ENCODE measurements around the gene PRELID2. TPM values are rescaled to one million over a fixed set of nuclear protein-coding genes. Genes with fewer than 3 reads are reported as not detected.
"Not testable (repeated sequence)": the region's sequence is repeated elsewhere in the genome, so short reads cannot be mapped to it uniquely, and the experiment has no call there.

The PRELID2 gene
- polyA plus RNA-seq (ENCODE audit: low read depth in 6 of 6), result 1 to 10 TPM; 2.8 to 5.3 (median 4.2) TPM

- DNase-seq (peak; percentile 60), ATAC-seq (ENCODE audit: low read depth in 2 of 2) (peak; percentile 88 to 91)
- H3K4me1 Mint-ChIP-seq, result peaks cover 6 to 18% (median 12%) of the 10 kb centered on the region in 3 donors
- no peaks in the 10 kb centered on the region for H3K36me3 Mint-ChIP-seq
- peak within 1 kb of the TSS; percentile 72 to 90 (median 85) for H3K4me3 Mint-ChIP-seq
- H3K27me3 Mint-ChIP-seq, result peaks cover 0 to under 1% (median 0%) of the 10 kb centered on the region in 3 donors
- H3K9me3 Mint-ChIP-seq, result no peaks in the 10 kb centered on the region
- peak within 1 kb of the TSS in 5 of 6 donors; percentile 6 to 79 (median 8) for H3K27ac Mint-ChIP-seq
Measured at GRCh38 chr5:145834917-145835847, at the start of gene PRELID2. TSS of gene PRELID2 (minus strand) at chr5:145835342. CDS start at chr5:145835251, 91 bp downstream.

- H3K4me1 Mint-ChIP-seq, result no peaks in the 10 kb centered on the region
- H3K4me3 Mint-ChIP-seq, result no peak overlapping the region
- H3K9me3 Mint-ChIP-seq, result peaks cover 0 to 8% (median 2%) of the 10 kb centered on the region in 7 donors
Measured at GRCh38 chr5:145874765-145875164, 39.6 kb upstream of the PRELID2 start.

GRCh38 chr5:145872914-145873313 is 37.8 kb upstream of the PRELID2 start, which contains the start of gene GRXCR2:
TSS of gene GRXCR2 (minus strand) at chr5:145873014. CDS start at chr5:145872968, 46 bp downstream.
- H3K27me3 Mint-ChIP-seq, result peaks cover 13 to 19% (median 14%) of the 10 kb centered on the region in 3 donors
- H3K27ac Mint-ChIP-seq, result no peak within 1 kb of the TSS
- no peak for ATAC-seq (ENCODE audit: low read depth in 2 of 2)

More at GRCh38 chr5:145874765-145875164, 39.6 kb upstream of the PRELID2 start:
- no peak for ATAC-seq (ENCODE audit: low read depth in 2 of 2)
- H3K27ac Mint-ChIP-seq, result peak overlapping the region in 1 of 6 donors; percentile 16
- H3K36me3 Mint-ChIP-seq, result no peaks in the 10 kb centered on the region
- no peak for DNase-seq
- H3K27me3 Mint-ChIP-seq, result peaks cover 13 to 25% (median 14%) of the 10 kb centered on the region in 3 donors

GRCh38 chr5:145872486-145872885 is 37.3 kb upstream of the PRELID2 start:
- H3K27ac Mint-ChIP-seq, result no peak overlapping the region
- H3K27me3 Mint-ChIP-seq, result peaks cover 13 to 19% (median 14%) of the 10 kb centered on the region in 3 donors
- no peaks in the 10 kb centered on the region for H3K36me3 Mint-ChIP-seq
- no peak overlapping the region for H3K4me3 Mint-ChIP-seq
- H3K9me3 Mint-ChIP-seq, result peaks cover 0 to 3% (median 0%) of the 10 kb centered on the region in 7 donors
- ATAC-seq (ENCODE audit: low read depth in 2 of 2), result no peak
- no peak for DNase-seq
- H3K4me1 Mint-ChIP-seq, result no peaks in the 10 kb centered on the region

More at GRCh38 chr5:145872914-145873313, 37.8 kb upstream of the PRELID2 start, which contains the start of gene GRXCR2:
- Mint-ChIP-seq H3K4me1 (no peaks in the 10 kb centered on the region), H3K36me3 (no peaks in the 10 kb centered on the region), H3K4me3 (peak within 1 kb of the TSS in 1 of 8 donors; percentile 8), H3K9me3 (peaks cover 0 to 4% (median 0%) of the 10 kb centered on the region in 7 donors)
- DNase-seq, result no peak

- DNase-seq (no peak), ATAC-seq (ENCODE audit: low read depth in 2 of 2) (no peak)
- peaks cover 10 to 16% (median 16%) of the 10 kb centered on the region in 3 donors for H3K27me3 Mint-ChIP-seq
- no peak overlapping the region for H3K4me3 Mint-ChIP-seq
- no peak overlapping the region for H3K27ac Mint-ChIP-seq
- peaks cover 0 to 3% (median 0%) of the 10 kb centered on the region in 7 donors for H3K9me3 Mint-ChIP-seq
- peaks cover 0 to 3% of the 10 kb centered on the region in 2 donors for H3K36me3 Mint-ChIP-seq
- H3K4me1 Mint-ChIP-seq, result no peaks in the 10 kb centered on the region
Measured at GRCh38 chr5:145869753-145870152, 34.6 kb upstream of the PRELID2 start.

- H3K36me3 Mint-ChIP-seq, result peaks cover 0 to 9% of the 10 kb centered on the region in 2 donors
- H3K27ac Mint-ChIP-seq, result no peak overlapping the region
- DNase-seq (no peak), ATAC-seq (ENCODE audit: low read depth in 2 of 2) (no peak)
- no peak overlapping the region for H3K4me3 Mint-ChIP-seq
- peaks cover 7 to 17% (median 8%) of the 10 kb centered on the region in 3 donors for H3K27me3 Mint-ChIP-seq
- peaks cover 0 to 4% (median 2%) of the 10 kb centered on the region in 7 donors for H3K9me3 Mint-ChIP-seq
- no peaks in the 10 kb centered on the region for H3K4me1 Mint-ChIP-seq
Measured at GRCh38 chr5:145867806-145868205, 32.7 kb upstream of the PRELID2 start.

GRCh38 chr5:145864432-145864831 is 29.3 kb upstream of the PRELID2 start:
- peaks cover 13 to 26% (median 16%) of the 10 kb centered on the region in 3 donors for H3K27me3 Mint-ChIP-seq
- not testable (repeated sequence) for ATAC-seq (ENCODE audit: low read depth in 2 of 2); H3K36me3 Mint-ChIP-seq; DNase-seq; H3K4me3 Mint-ChIP-seq; H3K27ac Mint-ChIP-seq; H3K9me3 Mint-ChIP-seq; H3K4me1 Mint-ChIP-seq

- Mint-ChIP-seq H3K4me1 (no peaks in the 10 kb centered on the region), H3K27me3 (peaks cover 13 to 27% (median 16%) of the 10 kb centered on the region in 3 donors), H3K36me3 (peaks cover 0 to 9% of the 10 kb centered on the region in 2 donors), H3K27ac (no peak overlapping the region), H3K9me3 (peaks cover 0 to 4% (median 0%) of the 10 kb centered on the region in 7 donors), H3K4me3 (no peak overlapping the region)
- no peak for DNase-seq
- ATAC-seq (ENCODE audit: low read depth in 2 of 2), result no peak
Measured at GRCh38 chr5:145863003-145863402, 27.9 kb upstream of the PRELID2 start.

GRCh38 chr5:145859897-145860296 is 24.8 kb upstream of the PRELID2 start:
- Mint-ChIP-seq H3K27me3 (peaks cover 13 to 29% (median 19%) of the 10 kb centered on the region in 3 donors), H3K36me3 (peaks cover 0 to 8% of the 10 kb centered on the region in 2 donors), H3K4me3 (no peak overlapping the region), H3K9me3 (peaks cover 0 to 4% (median 0%) of the 10 kb centered on the region in 7 donors), H3K4me1 (peaks cover 5 to 11% (median 9%) of the 10 kb centered on the region in 3 donors), H3K27ac (no peak overlapping the region)
- ATAC-seq (ENCODE audit: low read depth in 2 of 2) (no peak), DNase-seq (no peak)

- H3K27ac Mint-ChIP-seq, result no peak overlapping the region
- H3K36me3 Mint-ChIP-seq, result peaks cover 0 to 3% of the 10 kb centered on the region in 2 donors
- DNase-seq, result no peak
- H3K9me3 Mint-ChIP-seq, result peaks cover 0 to 3% (median 0%) of the 10 kb centered on the region in 7 donors
- no peak overlapping the region for H3K4me3 Mint-ChIP-seq
- H3K27me3 Mint-ChIP-seq, result peaks cover 13 to 24% (median 15%) of the 10 kb centered on the region in 3 donors
- ATAC-seq (ENCODE audit: low read depth in 2 of 2), result no peak
- H3K4me1 Mint-ChIP-seq, result peaks cover 5 to 11% (median 9%) of the 10 kb centered on the region in 3 donors
Measured at GRCh38 chr5:145859453-145859852, 24.3 kb upstream of the PRELID2 start.

GRCh38 chr5:145858959-145859358 is 23.8 kb upstream of the PRELID2 start:
- H3K27ac Mint-ChIP-seq, result no peak overlapping the region
- peaks cover 10 to 24% (median 13%) of the 10 kb centered on the region in 3 donors for H3K27me3 Mint-ChIP-seq
- ATAC-seq (ENCODE audit: low read depth in 2 of 2) (no peak), DNase-seq (no peak)
- no peak overlapping the region for H3K4me3 Mint-ChIP-seq
- peaks cover 5 to 11% (median 9%) of the 10 kb centered on the region in 3 donors for H3K4me1 Mint-ChIP-seq
- no peaks in the 10 kb centered on the region for H3K9me3 Mint-ChIP-seq
- no peaks in the 10 kb centered on the region for H3K36me3 Mint-ChIP-seq

- ATAC-seq (ENCODE audit: low read depth in 2 of 2) (peak; percentile 59 to 71), DNase-seq (no peak)
- H3K4me1 Mint-ChIP-seq, result peaks cover 5 to 11% (median 9%) of the 10 kb centered on the region in 3 donors
Measured at GRCh38 chr5:145856285-145856818, 21.2 kb upstream of the PRELID2 start.

GRCh38 chr5:145855763-145856267 is 20.7 kb upstream of the PRELID2 start:
- Mint-ChIP-seq H3K27me3 (peaks cover 2 to 18% (median 10%) of the 10 kb centered on the region in 3 donors), H3K4me1 (peaks cover 5 to 11% (median 9%) of the 10 kb centered on the region in 3 donors), H3K36me3 (no peaks in the 10 kb centered on the region), H3K9me3 (no peaks in the 10 kb centered on the region), H3K4me3 (peak overlapping the region in 3 of 8 donors; percentile 62 to 80 (median 77)), H3K27ac (peak overlapping the region in 1 of 6 donors; percentile 3)
- no peak for DNase-seq
- no peak for ATAC-seq (ENCODE audit: low read depth in 2 of 2)

More at GRCh38 chr5:145856285-145856818, 21.2 kb upstream of the PRELID2 start:
- Mint-ChIP-seq H3K36me3 (no peaks in the 10 kb centered on the region), H3K27me3 (peaks cover 5 to 22% (median 10%) of the 10 kb centered on the region in 3 donors), H3K9me3 (no peaks in the 10 kb centered on the region), H3K4me3 (peak overlapping the region in 7 of 8 donors; percentile 31 to 80 (median 62)), H3K27ac (peak overlapping the region in 1 of 6 donors; percentile 84)

All from naive B cell (primary cell).